ENCODE results near the gene USP3. TPM values are rescaled to one million over a fixed set of nuclear protein-coding genes. Genes with fewer than 3 reads are reported as not detected.

The USP3 gene
- total RNA-seq, 2 experiments from 2014 or later: 62.7 to 70.8 TPM

- peaks cover 17% of the 10 kb centered on the region for H3K36me3 Mint-ChIP-seq (ENCODE audit: low read depth)
- H3K4me1 Mint-ChIP-seq: peaks cover 61% of the 10 kb centered on the region
- H3K4me3 Mint-ChIP-seq: peak overlapping the region; percentile 76
- POLR2A ChIA-PET: interaction anchor here (0.6 kb wide), 1 partner anchor 104 kb away, joined by 5 read pairs; no protein-coding TSS in a partner anchor
- CTCF ChIA-PET: interaction anchor here (1.0 to 4.7 kb wide), 4 partner anchors 9 to 15 kb away, joined by 4 to 31 read pairs (median 8); no protein-coding TSS in a partner anchor
- peaks cover 3% of the 10 kb centered on the region for H3K9me3 Mint-ChIP-seq
- no peaks in the 10 kb centered on the region for H3K27me3 Mint-ChIP-seq
- no peak for DNase-seq
- peak overlapping the region; percentile 95 for H3K27ac Mint-ChIP-seq
Measured at GRCh38 chr15:63502137-63502766, 2.1 kb upstream of the USP3 start.

DNA sequence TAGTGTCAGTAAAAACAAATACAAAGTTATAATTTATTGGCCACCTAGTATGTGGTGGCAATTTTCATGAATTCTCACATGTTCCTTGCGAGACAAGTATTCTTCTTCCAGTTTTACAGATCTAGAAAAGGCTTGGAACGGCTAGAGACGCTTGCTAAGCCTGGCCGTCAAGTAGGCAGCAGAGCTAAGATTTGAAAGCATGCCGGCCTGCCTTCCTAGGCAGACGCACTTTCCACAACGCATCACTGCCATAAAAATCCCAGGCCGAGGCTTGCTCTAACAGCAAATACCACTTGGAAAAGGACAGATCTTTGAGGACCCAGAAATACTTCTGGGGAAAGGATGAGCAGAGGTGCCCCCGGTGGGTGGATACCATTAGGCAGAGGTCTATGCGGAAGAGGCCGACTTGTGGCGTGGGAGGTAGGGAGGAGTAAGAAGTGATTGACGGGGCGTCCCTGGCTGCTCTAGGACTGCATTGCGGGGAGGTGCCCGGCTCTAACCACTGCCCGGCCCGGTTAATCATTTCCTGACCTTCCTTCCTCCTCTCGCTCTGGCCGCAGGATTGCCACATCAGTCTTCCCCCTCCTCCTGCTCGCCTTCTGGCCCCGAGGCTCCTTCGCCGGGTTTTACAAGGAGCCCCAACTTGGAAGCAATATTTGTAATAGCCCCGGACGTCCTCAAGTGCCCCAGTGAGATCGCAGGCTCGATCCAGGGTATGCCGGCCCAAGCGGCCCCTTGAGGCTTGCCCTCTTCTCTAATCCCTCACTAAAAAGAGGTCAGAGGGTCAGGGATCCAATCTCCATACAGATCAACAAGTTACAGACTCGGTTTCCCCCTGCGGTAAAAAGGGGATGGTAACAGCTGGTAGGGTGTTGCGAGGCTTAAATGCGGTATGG lies 1.3 kb upstream of the USP3 start:
- H3K4me3 Mint-ChIP-seq: peak overlapping the region; percentile 76
- POLR2A ChIA-PET: interaction anchor here (0.6 to 1.0 kb wide), 2 partner anchors 37 to 93 kb away, joined by 3 to 4 read pairs; no protein-coding TSS in a partner anchor
- H3K36me3 Mint-ChIP-seq (ENCODE audit: low read depth): peaks cover 17% of the 10 kb centered on the region

DNA sequence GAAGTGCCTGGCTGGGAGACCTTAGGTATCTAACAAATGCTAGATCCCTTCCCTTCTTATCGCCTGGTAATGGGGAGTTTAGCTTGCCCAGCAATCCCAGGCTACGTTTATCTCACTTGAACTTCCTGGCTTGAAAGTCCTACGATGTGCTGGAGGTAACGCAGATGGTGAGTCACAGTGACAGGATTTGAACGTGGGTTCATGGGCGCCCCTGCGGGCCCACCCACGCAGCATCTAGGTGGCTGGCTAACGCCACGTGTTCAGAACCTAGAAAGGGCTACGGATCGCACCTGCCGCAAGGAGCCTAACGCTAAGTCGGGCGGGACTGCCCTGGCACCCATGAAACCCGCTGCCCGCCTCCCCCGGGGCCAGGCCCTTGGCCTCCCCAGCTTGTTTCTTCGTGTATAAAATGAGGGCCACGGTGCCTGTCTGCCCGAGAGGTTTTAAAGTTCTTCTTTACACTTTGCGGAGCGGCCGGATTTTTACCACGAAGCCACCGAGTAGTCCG lies 600 bp upstream of the USP3 start:
- Mint-ChIP-seq H3K27ac (peak overlapping the region; percentile 95), H3K9me3 (peaks cover 3% of the 10 kb centered on the region), H3K4me3 (peak overlapping the region; percentile 76), H3K4me1 (peaks cover 73% of the 10 kb centered on the region), H3K27me3 (no peaks in the 10 kb centered on the region), H3K36me3 (ENCODE audit: low read depth) (peaks cover 17% of the 10 kb centered on the region)
- ChIA-PET CTCF (interaction anchor here (0.8 to 4.7 kb wide), 8 partner anchors 8 to 564 kb away, joined by 3 to 31 read pairs (median 6); no protein-coding TSS in a partner anchor), POLR2A (interaction anchor here (0.6 to 1.1 kb wide), 3 partner anchors 37 to 96 kb away, joined by 3 to 6 read pairs (median 4); no protein-coding TSS in a partner anchor)
- DNase-seq: peak; percentile 80

More for the DNA sequence above, 1.3 kb upstream of the USP3 start:
- CTCF ChIA-PET: interaction anchor here (0.8 to 4.7 kb wide), 6 partner anchors 7 to 565 kb away, joined by 3 to 31 read pairs (median 6); no protein-coding TSS in a partner anchor
- peaks cover 3% of the 10 kb centered on the region for H3K9me3 Mint-ChIP-seq
- DNase-seq: peak; percentile 70
- no peaks in the 10 kb centered on the region for H3K27me3 Mint-ChIP-seq
- peak overlapping the region; percentile 95 for H3K27ac Mint-ChIP-seq
- H3K4me1 Mint-ChIP-seq: peaks cover 68% of the 10 kb centered on the region

DNA sequence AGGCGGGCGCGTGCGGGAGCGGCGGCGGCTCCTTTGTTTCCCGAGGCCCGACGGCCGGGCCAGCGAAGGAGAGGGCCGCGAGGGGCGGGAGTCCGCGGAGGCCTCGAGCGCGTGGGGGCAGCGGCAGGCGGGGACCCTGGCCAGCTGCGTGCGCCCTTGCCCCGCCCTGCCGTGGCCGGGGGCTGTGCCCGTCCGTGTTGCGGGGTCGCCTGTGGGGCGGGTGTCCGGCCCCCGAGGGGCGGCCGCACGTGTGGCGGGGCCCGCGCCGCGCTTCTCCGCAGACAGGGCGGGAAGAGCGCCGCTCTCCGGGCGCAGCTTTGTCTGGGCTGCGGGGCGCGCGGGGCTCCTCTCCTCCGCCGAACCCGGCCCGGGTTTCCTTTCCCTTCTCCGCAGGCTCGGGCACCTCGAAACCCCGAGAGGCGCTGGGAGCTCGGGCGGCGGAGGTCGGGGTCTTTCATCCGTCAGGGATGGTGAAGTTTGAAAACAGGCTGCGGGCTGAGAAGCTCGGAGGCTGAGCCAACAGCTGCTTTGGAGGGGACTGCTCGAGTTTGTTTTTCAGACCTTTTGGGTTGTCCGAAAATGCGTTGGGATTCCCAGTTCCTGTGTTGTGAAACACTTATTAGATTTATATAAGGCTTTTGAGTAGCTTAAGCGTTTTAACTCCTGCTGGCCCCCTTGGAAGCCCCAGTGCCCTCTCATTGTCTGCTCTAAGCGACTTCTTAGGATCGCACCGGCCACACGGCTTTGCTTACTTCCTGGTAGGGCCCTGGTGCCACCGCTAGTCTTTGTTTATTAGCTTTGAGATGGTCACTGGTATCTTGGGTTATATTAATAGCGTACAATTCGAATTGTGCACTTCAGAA lies 817 bp downstream of the USP3 start:
- H3K4me3 Mint-ChIP-seq: peak overlapping the region; percentile 98
- H3K27ac Mint-ChIP-seq: peak overlapping the region; percentile 96
- H3K9me3 Mint-ChIP-seq: no peaks in the 10 kb centered on the region
- peaks cover 15% of the 10 kb centered on the region for H3K36me3 Mint-ChIP-seq (ENCODE audit: low read depth)
- ChIA-PET POLR2A (interaction anchor here (0.5 to 1.8 kb wide), 7 partner anchors 8 to 125 kb away, joined by 3 to 6 read pairs (median 4); no protein-coding TSS in a partner anchor), CTCF (interaction anchor here (0.6 to 4.7 kb wide), 19 partner anchors 9 to 1379 kb away, joined by 3 to 31 read pairs (median 4); partner anchors contain the start of genes CIAO2A and FBXL22)
- H3K27me3 Mint-ChIP-seq: no peaks in the 10 kb centered on the region
- H3K4me1 Mint-ChIP-seq: peaks cover 74% of the 10 kb centered on the region
- peak; percentile 55 for DNase-seq

DNA sequence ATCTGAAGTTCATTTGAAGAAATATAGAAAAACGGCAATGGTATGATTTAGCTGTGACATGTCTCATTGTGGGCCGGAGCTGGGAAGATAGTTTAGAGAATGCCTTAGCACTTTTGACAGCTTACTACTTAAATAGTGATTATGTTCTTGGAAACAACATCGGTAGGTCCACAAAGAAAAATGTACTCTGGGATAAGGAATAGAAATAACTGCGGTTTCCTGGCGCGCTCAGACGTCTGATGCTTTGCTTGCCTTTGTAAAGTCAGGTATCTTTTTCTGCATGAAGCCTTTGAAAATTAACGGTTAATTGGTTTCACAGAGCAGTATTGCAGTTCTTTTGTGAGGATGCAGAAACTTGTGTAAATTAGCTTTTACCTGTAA lies 1.4 kb downstream of the USP3 start:
- H3K4me1 Mint-ChIP-seq: peaks cover 74% of the 10 kb centered on the region
- ChIA-PET CTCF (interaction anchor here (0.6 to 4.7 kb wide), 15 partner anchors 9 to 587 kb away, joined by 3 to 31 read pairs (median 5); partner anchors contain the start of genes CIAO2A and FBXL22), POLR2A (interaction anchor here (0.6 to 1.8 kb wide), 4 partner anchors 9 to 124 kb away, joined by 3 to 6 read pairs (median 4); no protein-coding TSS in a partner anchor)
- peaks cover 15% of the 10 kb centered on the region for H3K36me3 Mint-ChIP-seq (ENCODE audit: low read depth)
- H3K27me3 Mint-ChIP-seq: no peaks in the 10 kb centered on the region
- H3K27ac Mint-ChIP-seq: peak overlapping the region; percentile 96
- no peak for DNase-seq
- H3K4me3 Mint-ChIP-seq: peak overlapping the region; percentile 98
- no peaks in the 10 kb centered on the region for H3K9me3 Mint-ChIP-seq

DNA sequence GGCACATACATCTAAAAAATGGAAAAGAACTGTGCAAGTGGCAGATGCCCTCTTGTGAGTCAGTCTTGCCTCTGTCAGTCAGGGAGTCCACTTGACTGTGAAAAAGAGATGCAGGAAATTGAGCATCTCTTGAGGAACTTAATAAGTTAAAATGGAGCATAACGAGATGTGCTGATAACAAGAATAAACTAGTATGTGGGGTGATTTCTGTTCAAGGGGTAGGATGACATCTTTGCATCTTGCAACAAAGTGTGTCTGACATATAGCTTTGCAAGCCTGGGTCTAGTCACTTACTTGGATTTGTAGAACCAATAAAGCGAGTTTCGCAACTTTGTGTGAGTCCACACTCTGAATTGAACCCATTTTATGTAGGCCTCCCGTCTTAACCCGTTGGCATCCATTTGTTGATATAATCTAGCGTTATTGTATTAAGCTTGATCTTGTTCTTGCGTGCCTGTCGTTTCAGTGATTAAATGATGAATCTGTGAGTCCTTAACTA lies 2.2 kb downstream of the USP3 start:
- ChIA-PET POLR2A (interaction anchor here (1.0 to 1.8 kb wide), 2 partner anchors 10 to 11 kb away, joined by 3 to 6 read pairs; no protein-coding TSS in a partner anchor), CTCF (interaction anchor here (1.3 to 4.7 kb wide), 3 partner anchors 8 to 17 kb away, joined by 3 to 31 read pairs (median 9); no protein-coding TSS in a partner anchor)
- peaks cover 12% of the 10 kb centered on the region for H3K36me3 Mint-ChIP-seq (ENCODE audit: low read depth)
- H3K27ac Mint-ChIP-seq: peak overlapping the region; percentile 96
- H3K9me3 Mint-ChIP-seq: no peaks in the 10 kb centered on the region
- peak; percentile 29 for DNase-seq
- H3K4me3 Mint-ChIP-seq: peak overlapping the region; percentile 98
- H3K4me1 Mint-ChIP-seq: peaks cover 71% of the 10 kb centered on the region
- H3K27me3 Mint-ChIP-seq: no peaks in the 10 kb centered on the region

DNA sequence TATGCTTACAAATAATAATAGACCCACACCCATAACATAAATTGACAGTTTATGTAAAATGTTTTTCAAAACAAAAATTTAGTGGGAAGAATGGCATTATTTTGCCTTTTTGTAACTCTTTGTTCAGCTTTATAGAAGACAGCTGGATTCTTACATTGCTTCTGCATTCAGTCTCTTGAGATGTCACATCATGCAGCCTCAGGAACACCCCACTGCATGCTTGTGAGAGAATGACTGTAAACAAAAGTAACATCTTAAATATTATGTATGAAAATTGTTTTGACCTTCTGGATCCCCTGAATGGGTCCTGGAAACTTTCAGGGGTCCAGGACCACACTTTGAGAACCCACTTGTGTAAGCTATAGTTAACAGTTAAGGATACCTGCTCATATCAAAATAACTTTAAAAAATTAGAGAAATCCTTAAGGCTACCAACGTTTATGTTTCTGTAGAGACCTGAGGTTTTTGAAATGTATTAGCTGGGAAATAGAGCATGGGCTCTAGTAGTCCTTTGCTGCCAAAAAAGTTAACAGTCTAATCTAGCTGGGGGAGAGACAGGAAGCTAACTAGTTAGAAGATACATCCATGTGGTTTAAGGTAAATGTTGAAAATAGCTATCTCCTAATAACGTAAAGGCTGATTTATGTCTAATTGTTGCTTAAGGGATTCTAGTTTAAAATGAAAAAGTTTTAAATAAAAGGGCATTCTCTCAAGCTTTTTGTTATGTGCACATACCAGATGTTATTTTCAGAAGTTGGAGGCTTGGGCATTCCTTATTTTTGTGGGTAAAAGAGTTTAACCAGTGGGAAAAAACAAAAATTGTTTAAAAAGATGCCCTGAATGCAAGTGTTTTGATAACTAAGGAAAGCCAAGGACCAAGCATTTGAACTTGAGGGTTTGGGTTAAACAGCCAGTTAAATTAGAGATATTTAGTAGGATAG lies 3.8 kb downstream of the USP3 start:
- H3K27ac Mint-ChIP-seq: no peak overlapping the region
- POLR2A ChIA-PET: interaction anchor here (0.7 kb wide), 1 partner anchor 144 kb away, joined by 4 read pairs; no protein-coding TSS in a partner anchor
- H3K27me3 Mint-ChIP-seq: no peaks in the 10 kb centered on the region
- CTCF ChIA-PET: interaction anchor here (0.7 to 1.8 kb wide), 4 partner anchors 9 to 42 kb away, joined by 3 to 9 read pairs (median 4); no protein-coding TSS in a partner anchor
- H3K36me3 Mint-ChIP-seq (ENCODE audit: low read depth): peaks cover 9% of the 10 kb centered on the region
- DNase-seq: no peak
- H3K4me1 Mint-ChIP-seq: peaks cover 70% of the 10 kb centered on the region
- H3K9me3 Mint-ChIP-seq: no peaks in the 10 kb centered on the region
- H3K4me3 Mint-ChIP-seq: no peak overlapping the region

- POLR2A ChIA-PET: no interaction called here
- DNase-seq: no peak
- H3K9me3 Mint-ChIP-seq: no peaks in the 10 kb centered on the region
- peaks cover 10% of the 10 kb centered on the region for H3K36me3 Mint-ChIP-seq (ENCODE audit: low read depth)
- CTCF ChIA-PET: interaction anchor here (0.7 to 3.0 kb wide), 8 partner anchors 12 to 185 kb away, joined by 3 to 15 read pairs (median 4); no protein-coding TSS in a partner anchor
- no peaks in the 10 kb centered on the region for H3K27me3 Mint-ChIP-seq
- peaks cover 73% of the 10 kb centered on the region for H3K4me1 Mint-ChIP-seq
- no peak overlapping the region for H3K27ac Mint-ChIP-seq
- no peak overlapping the region for H3K4me3 Mint-ChIP-seq
Measured at GRCh38 chr15:63509056-63509954, 4.9 kb downstream of the USP3 start.

GRCh38 chr15:63509955-63510940 lies 5.9 kb downstream of the USP3 start:
- DNase-seq: no peak
- CTCF ChIA-PET: interaction anchor here (0.5 to 3.0 kb wide), 9 partner anchors 11 to 635 kb away, joined by 3 to 15 read pairs (median 4); no protein-coding TSS in a partner anchor
- Mint-ChIP-seq H3K4me3 (peak overlapping the region; percentile 23), H3K27ac (peak overlapping the region; percentile 32), H3K9me3 (no peaks in the 10 kb centered on the region), H3K36me3 (ENCODE audit: low read depth) (peaks cover 12% of the 10 kb centered on the region), H3K4me1 (peaks cover 82% of the 10 kb centered on the region), H3K27me3 (no peaks in the 10 kb centered on the region)
- POLR2A ChIA-PET: no interaction called here
